HG03439 (cell line): ENCODE data around the gene PARD3B.

Experiments used
- ATAC-seq: cut with Tn5 transposase; IDR thresholded peaks from one replicate; pipeline ENCODE4 v1.9.1; 2021; ENCODE audit warnings: mild to moderate bottlenecking, moderate library complexity; ENCODE audit not compliant: unreplicated experiment

Gene PARD3B

GRCh38 chr2:205086662-205087061 is 541.4 kb downstream of the PARD3B start:
- ATAC-seq, result no peak

GRCh38 chr2:205087862-205088261 is 542.6 kb downstream of the PARD3B start:
- ATAC-seq, result no peak

- ATAC-seq, result no peak
These were observed 544.7 kb downstream of the PARD3B start for GRCh38 chr2:205089958-205090357.

GRCh38 chr2:205091411-205091810 is 546.1 kb downstream of the PARD3B start:
- ATAC-seq, result no peak

- ATAC-seq, result no peak
These were observed 548.8 kb downstream of the PARD3B start for GRCh38 chr2:205094031-205094430.

GRCh38 chr2:205103699-205104098 is 558.4 kb downstream of the PARD3B start:
- no peak for ATAC-seq

- ATAC-seq, result no peak
These were observed 562.5 kb downstream of the PARD3B start for GRCh38 chr2:205107810-205108209.

- ATAC-seq, result no peak
These were observed 570.2 kb downstream of the PARD3B start for GRCh38 chr2:205115511-205115910.

GRCh38 chr2:205117125-205117524 is 571.9 kb downstream of the PARD3B start:
- no peak for ATAC-seq

- ATAC-seq, result no peak
These were observed 573.9 kb downstream of the PARD3B start for GRCh38 chr2:205119136-205119535.

GRCh38 chr2:205128726-205129125 is 583.5 kb downstream of the PARD3B start:
- ATAC-seq, result no peak

GRCh38 chr2:205129531-205129930 is 584.3 kb downstream of the PARD3B start:
- ATAC-seq, result no peak

GRCh38 chr2:205130111-205130829 is 585.0 kb downstream of the PARD3B start:
- no peak for ATAC-seq

- ATAC-seq, result no peak
These were observed 588.3 kb downstream of the PARD3B start for GRCh38 chr2:205133544-205133943.

- ATAC-seq, result no peak
These were observed 593.5 kb downstream of the PARD3B start for GRCh38 chr2:205138735-205139134.

- no peak for ATAC-seq
These were observed 594.7 kb downstream of the PARD3B start for GRCh38 chr2:205139822-205140463.

- ATAC-seq, result no peak
These were observed 596.1 kb downstream of the PARD3B start for GRCh38 chr2:205141381-205141780.

- ATAC-seq, result no peak
These were observed 600.6 kb downstream of the PARD3B start for GRCh38 chr2:205145888-205146287.

GRCh38 chr2:205148755-205149154 is 603.5 kb downstream of the PARD3B start:
- ATAC-seq, result no peak

- ATAC-seq, result no peak
These were observed 611.2 kb downstream of the PARD3B start for GRCh38 chr2:205156457-205156856.

- no peak for ATAC-seq
These were observed 613.1 kb downstream of the PARD3B start for GRCh38 chr2:205158404-205158803.

GRCh38 chr2:205161156-205161839 is 616.0 kb downstream of the PARD3B start:
- ATAC-seq, result no peak
